ENCODE measurements around the gene APIP.

APIP gene, protein sequence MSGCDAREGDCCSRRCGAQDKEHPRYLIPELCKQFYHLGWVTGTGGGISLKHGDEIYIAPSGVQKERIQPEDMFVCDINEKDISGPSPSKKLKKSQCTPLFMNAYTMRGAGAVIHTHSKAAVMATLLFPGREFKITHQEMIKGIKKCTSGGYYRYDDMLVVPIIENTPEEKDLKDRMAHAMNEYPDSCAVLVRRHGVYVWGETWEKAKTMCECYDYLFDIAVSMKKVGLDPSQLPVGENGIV

GRCh38 chr11:34916015-34916842, at the start of gene APIP, which contains the start of gene PDHX:
Gene APIP, minus strand, starts transcription at chr11:34916379. Its CDS starts 95 bp downstream, at chr11:34916284.
Gene PDHX, plus strand, starts transcription at chr11:34916618. Its CDS starts 38 bp downstream, at chr11:34916656.
- H3K4me3 ChIP-seq (ENCODE audit: low read length), result peak within 1 kb of the TSS; percentile 85
- no peak for TF ChIP-seq ZNF274 (IDR thresholded peaks at IDR 0.05; ENCODE audit: low read depth, low read length)

- no peak for TF ChIP-seq ZNF274 (IDR thresholded peaks at IDR 0.05; ENCODE audit: low read depth, low read length)
- no peak overlapping the region for H3K4me3 ChIP-seq (ENCODE audit: low read length)
Observed at GRCh38 chr11:34964610-34965331, 48.6 kb upstream of the APIP start.

DNA sequence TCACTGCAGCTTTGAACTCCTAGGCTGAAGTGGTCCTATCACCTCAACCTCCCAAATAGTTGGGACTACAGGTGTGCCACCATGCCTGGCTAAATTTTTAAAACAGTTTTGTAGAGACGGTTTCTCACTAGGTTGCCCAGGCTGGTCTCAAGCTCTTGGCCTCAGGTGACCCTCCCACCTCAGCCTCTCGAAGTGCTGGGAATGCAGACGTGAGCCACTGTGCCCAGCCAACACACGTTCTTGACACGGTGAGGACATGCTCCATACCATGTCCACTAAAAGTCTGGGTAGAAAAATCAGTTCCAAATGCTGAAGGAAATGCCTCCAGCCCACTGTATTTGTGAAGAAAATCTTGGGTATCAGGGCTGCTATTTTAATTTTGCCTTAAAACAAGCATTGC, 47.2 kb upstream of the APIP start:
- TF ChIP-seq ZNF274 (IDR thresholded peaks at IDR 0.05; ENCODE audit: low read depth, low read length), result no peak
- H3K4me3 ChIP-seq (ENCODE audit: low read length), result no peak overlapping the region

DNA sequence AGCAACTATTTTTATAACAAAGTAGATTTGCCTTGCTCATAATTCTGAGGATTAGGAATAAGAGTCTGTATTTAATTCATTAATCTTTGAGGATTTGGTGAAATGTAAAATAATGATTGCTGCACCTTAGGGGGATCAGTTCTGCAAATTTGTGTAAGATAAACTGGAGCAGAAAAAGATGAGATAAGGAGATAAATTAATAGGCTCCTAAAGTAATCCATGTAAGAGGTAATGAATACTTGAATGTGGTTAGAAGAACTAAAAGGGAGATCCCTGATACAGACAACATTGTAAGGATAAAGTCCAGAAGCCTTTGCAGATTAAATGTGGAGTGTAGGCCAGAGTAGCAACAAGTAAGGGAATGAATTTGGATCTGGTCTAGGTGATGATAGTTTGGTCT, 45.9 kb upstream of the APIP start:
- no peak for TF ChIP-seq ZNF274 (IDR thresholded peaks at IDR 0.05; ENCODE audit: low read depth, low read length)

DNA sequence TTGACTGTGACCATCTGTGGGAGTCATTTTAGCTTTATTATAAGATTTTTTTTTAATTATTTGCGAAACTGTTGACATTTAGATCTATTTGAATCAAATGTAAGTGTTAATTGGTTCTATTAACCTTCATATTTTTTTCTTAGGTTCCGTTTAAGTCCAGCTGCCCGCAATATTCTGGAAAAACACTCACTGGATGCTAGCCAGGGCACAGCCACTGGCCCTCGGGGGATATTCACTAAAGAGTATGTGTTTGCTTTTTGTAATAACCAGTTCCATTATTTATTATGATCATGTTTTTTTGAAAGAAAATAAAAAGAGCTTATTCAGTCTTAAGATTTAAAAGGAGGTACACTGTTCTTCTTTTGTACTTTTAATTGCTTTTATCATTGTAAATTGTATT, 44.1 kb upstream of the APIP start:
- no peak overlapping the region for H3K4me3 ChIP-seq (ENCODE audit: low read length)
- TF ChIP-seq ZNF274 (IDR thresholded peaks at IDR 0.05; ENCODE audit: low read depth, low read length), result no peak

More for the DNA sequence above, 45.9 kb upstream of the APIP start:
- no peak overlapping the region for H3K4me3 ChIP-seq (ENCODE audit: low read length)

- H3K4me3 ChIP-seq (ENCODE audit: low read length), result no peak overlapping the region
- no peak for TF ChIP-seq ZNF274 (IDR thresholded peaks at IDR 0.05; ENCODE audit: low read depth, low read length)
Observed at GRCh38 chr11:34959770-34960169, 43.6 kb upstream of the APIP start.

DNA sequence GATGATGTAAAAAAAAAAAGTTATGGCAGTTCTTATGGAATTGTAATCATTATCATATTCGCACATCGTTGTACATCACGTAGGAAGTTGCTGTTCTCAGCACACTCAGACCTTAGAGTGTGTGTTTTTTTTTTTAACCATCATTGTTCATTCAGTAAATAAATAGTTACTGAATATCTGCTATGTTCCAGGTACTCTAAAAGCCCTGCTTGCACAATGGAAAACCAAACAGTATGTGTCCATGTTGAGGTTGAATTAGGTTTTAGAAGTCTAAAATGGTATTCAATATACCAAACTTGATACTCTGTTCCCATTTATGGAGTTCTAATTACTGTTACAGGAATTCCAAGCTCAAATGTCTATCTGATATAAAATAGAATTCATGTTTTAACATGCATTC, 41.4 kb upstream of the APIP start:
- no peak for TF ChIP-seq ZNF274 (IDR thresholded peaks at IDR 0.05; ENCODE audit: low read depth, low read length)
- no peak overlapping the region for H3K4me3 ChIP-seq (ENCODE audit: low read length)

DNA sequence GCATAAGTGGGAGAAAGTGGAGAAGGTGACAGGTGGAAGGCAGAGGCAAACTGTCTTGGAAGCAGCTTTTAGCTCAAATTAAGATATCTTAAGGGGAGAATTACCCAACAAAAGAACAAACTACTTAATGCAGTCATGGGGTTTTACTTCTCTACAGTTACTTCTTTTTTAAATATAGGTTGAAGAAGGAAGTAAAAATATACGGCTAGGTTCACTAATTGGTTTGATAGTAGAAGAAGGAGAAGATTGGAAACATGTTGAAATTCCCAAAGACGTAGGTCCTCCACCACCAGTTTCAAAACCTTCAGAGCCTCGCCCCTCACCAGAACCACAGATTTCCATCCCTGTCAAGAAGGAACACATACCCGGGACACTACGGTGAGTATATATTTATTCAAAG, 41.0 kb upstream of the APIP start:
- TF ChIP-seq ZNF274 (IDR thresholded peaks at IDR 0.05; ENCODE audit: low read depth, low read length), result no peak
- H3K4me3 ChIP-seq (ENCODE audit: low read length), result no peak overlapping the region

- no peak for TF ChIP-seq ZNF274 (IDR thresholded peaks at IDR 0.05; ENCODE audit: low read depth, low read length)
- H3K4me3 ChIP-seq (ENCODE audit: low read length), result no peak overlapping the region
Observed at GRCh38 chr11:34953955-34954354, 37.8 kb upstream of the APIP start.

DNA sequence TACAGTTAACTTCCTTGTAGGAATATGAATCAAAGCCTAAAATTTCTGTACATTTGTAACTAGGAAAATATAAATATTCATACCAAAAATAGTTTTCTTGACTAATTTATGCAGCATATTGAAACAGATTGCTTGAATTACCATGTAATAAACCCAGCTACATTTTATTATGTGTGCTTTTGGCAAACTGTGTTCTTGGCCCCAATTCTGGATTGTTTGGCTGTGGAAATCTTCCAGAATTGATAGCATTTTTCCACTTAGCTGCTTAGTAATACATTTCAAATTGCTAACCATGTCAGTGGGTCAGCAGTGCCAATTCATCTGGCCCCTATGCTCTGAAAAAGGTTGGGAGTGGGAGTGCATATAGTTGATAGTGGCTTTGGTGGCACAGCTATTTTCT, 32.5 kb upstream of the APIP start:
- H3K4me3 ChIP-seq (ENCODE audit: low read length), result no peak overlapping the region
- no peak for TF ChIP-seq ZNF274 (IDR thresholded peaks at IDR 0.05; ENCODE audit: low read depth, low read length)

DNA sequence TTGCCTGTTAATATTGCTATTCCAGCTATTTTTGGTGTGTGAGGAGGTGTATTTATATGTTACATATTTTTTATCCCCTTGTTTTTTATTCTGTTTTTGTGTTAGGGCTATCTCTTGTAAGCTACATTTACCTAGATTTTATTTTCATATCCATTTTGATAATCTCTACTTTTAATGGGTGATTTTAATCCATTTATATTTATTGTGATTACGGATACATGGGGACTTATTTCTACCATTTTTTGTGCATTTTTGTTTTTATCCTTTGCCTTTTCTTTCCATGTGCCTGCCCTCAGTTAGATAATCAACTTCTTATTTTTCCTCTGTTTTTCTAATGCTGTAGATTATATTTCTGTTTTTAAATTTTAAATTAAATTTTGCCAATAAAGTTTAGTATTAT, 28.5 kb upstream of the APIP start:
- H3K4me3 ChIP-seq (ENCODE audit: low read length), result no peak overlapping the region
- TF ChIP-seq ZNF274 (IDR thresholded peaks at IDR 0.05; ENCODE audit: low read depth, low read length), result no peak

DNA sequence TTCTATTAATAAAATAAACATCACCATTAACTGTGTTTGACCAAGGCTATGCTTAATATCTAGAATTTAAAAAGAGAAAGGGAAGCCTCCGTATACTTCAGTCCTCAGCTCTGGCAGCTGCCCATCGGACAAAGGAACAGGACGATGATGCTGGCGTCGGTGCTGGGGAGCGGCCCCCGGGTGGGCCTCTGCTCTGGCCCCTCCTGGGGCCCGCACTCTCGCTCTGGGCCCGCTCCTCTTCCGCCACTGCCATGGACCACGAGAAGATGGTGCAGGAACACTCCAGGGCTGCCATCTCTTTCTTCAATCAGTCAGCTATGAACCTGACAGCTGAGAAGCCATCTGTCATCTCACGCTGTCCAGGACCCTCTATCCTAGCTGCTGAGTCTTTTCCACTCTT, 25.5 kb upstream of the APIP start:
- TF ChIP-seq ZNF274 (IDR thresholded peaks at IDR 0.05; ENCODE audit: low read depth, low read length), result no peak
- H3K4me3 ChIP-seq (ENCODE audit: low read length), result no peak overlapping the region

DNA sequence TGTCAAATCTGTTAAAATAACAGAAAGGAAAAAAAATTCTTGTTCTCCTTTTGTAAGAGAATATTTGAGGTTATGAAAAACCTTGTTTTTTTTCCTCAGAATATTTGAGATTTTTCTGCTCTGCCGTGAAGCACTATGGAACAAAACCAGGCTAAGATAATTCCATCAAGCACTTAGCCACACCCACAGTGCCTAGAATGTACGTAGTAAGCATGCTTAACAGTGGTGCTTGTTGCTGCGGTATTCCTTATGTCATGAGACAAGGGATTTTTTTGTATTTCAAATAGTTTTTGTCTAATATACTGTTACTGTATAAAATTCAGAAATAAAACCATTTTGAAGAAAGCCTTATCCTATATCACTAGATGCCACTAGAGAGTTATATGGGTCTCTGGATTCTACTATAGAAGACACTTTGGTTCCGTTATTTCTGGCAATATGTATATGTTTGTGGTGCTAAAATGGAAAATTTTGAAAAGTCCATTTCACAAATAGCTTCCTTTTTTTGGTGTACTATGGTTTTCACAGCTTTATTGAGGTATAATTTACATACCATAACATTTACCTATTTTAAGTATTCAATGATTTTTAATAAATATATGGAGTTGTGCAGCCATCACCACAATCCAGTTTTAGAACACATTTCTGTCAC, 24.0 kb upstream of the APIP start:
- H3K4me3 ChIP-seq (ENCODE audit: low read length), result no peak overlapping the region
- TF ChIP-seq ZNF274 (IDR thresholded peaks at IDR 0.05; ENCODE audit: low read depth, low read length), result no peak

- H3K4me3 ChIP-seq (ENCODE audit: low read length), result no peak overlapping the region
- TF ChIP-seq ZNF274 (IDR thresholded peaks at IDR 0.05; ENCODE audit: low read depth, low read length), result no peak
Observed at GRCh38 chr11:34938611-34939010, 22.4 kb upstream of the APIP start.

All from GM08714 (cell line).